Caco-2 (cell line): Measurements from ENCODE around the gene LMX1B. TPM values are rescaled to one million over a fixed set of nuclear protein-coding genes. Genes with fewer than 3 reads are reported as not detected.
A peak's percentile ranks its signal among the peaks of the same experiment; 100 is the strongest.

ENCODE experiments used
- BruUV-seq: library from RNA; stranded (reverse); fragments of 400-500 nt; replicated peaks from 2 replicates; lab custom pipeline; 2021; lab: Mats Ljungman, UMichigan
- CTCF ChIA-PET: fragments of 300-600 bp; sonication (Branson Sonifier 250); formaldehyde crosslinking; loops from one replicate; lab custom pipeline; 2022; ENCODE audit warnings: antibody characterized with exemption; lab: Charles Lee
- POLR2A ChIA-PET: fragments of 300-600 bp; sonication (Branson Sonifier 250); formaldehyde crosslinking; loops from one replicate; lab custom pipeline; 2022; ENCODE audit warnings: antibody characterized with exemption; lab: Charles Lee
- DNase-seq, 2 experiments: peaks; one replicate each; pipeline versions ENCODE4 v3.0.0 to v3.0.0-alpha.2; 2020 to 2022
- H3K27me3 ChIP-seq: replicated peaks from 2 replicates; pipeline ENCODE4 v1.6.0; 2011; ENCODE audit warnings: low read length; ENCODE audit not compliant: control insufficient read depth, insufficient read depth
- H3K36me3 ChIP-seq: 2 replicates; pipeline ENCODE4 v1.5.1; 2011; ENCODE audit warnings: low read length; ENCODE audit not compliant: control insufficient read depth, insufficient read depth
- H3K4me1 ChIP-seq: fragments of 250-450 bp; sonication (Bioruptor Pico); 2 replicates; pipeline ENCODE4 v1.5.1; 2020; ENCODE audit warnings: mild to moderate bottlenecking
- H3K4me3 ChIP-seq: 2 replicates; pipeline ENCODE4 v1.5.1; 2011; ENCODE audit warnings: low read depth, mild to moderate bottlenecking, control low read depth, low read length
- H3K9me3 ChIP-seq: fragments of 250-450 bp; sonication (Bioruptor Pico); 2 replicates; pipeline ENCODE4 v1.5.1; 2020; ENCODE audit warnings: mild to moderate bottlenecking, moderate library complexity
- H3K27ac Mint-ChIP-seq: one replicate; pipeline ENCODE4 v1.8.0; 2022; ENCODE audit warnings: mixed read lengths; ENCODE audit not compliant: unreplicated experiment
- H3K27me3 Mint-ChIP-seq: one replicate; pipeline ENCODE4 v1.8.0; 2022; ENCODE audit warnings: mixed read lengths; ENCODE audit not compliant: insufficient read depth, unreplicated experiment
- H3K36me3 Mint-ChIP-seq: one replicate; pipeline ENCODE4 v1.8.0; 2022; ENCODE audit warnings: mild to moderate bottlenecking, mixed read lengths; ENCODE audit not compliant: insufficient read depth, unreplicated experiment
- H3K4me1 Mint-ChIP-seq: one replicate; pipeline ENCODE4 v1.8.0; 2022; ENCODE audit warnings: low read depth, mixed read lengths; ENCODE audit not compliant: unreplicated experiment
- H3K4me3 Mint-ChIP-seq: one replicate; pipeline ENCODE4 v1.8.0; 2022; ENCODE audit warnings: mild to moderate bottlenecking, moderate library complexity, mixed read lengths; ENCODE audit not compliant: unreplicated experiment
- H3K9me3 Mint-ChIP-seq: one replicate; pipeline ENCODE4 v1.8.0; 2022; ENCODE audit warnings: mixed read lengths; ENCODE audit not compliant: unreplicated experiment
- intact Hi-C: fragments of 100-400 bp; cut with micrococcal nuclease; formaldehyde crosslinking; loops from one replicate; pipeline ENCODE4 v1.10.0; 2022; ENCODE audit not compliant: unreplicated experiment
- total RNA-seq: library from RNA; stranded (reverse); gene quantifications from 2 replicates; pipeline ENCODE4 v1.2.3, GENCODE V29; 2022
- TF ChIP-seq, protein P1 (sequence below), 2 experiments: fragments of 200-600 bp in 1 of 2; IDR thresholded peaks; 1 replicate in 1 of 2; 2 replicates in 1 of 2; pipeline versions ENCODE4 v1.5.1 to v1.8.0; 2011 to 2022; ENCODE audit warnings: antibody characterized with exemption in 1 of 2, control low read depth in 1 of 2, inconsistent platforms in 1 of 2, low read depth in 1 of 2, low read length in 1 of 2, mild to moderate bottlenecking in 1 of 2, moderate library complexity in 1 of 2; ENCODE audit not compliant: insufficient read depth in 1 of 2, severe bottlenecking in 1 of 2, unreplicated experiment in 1 of 2

Gene LMX1B
- total RNA-seq, 1 experiment from 2014 or later, result 17.0 TPM

DNA sequence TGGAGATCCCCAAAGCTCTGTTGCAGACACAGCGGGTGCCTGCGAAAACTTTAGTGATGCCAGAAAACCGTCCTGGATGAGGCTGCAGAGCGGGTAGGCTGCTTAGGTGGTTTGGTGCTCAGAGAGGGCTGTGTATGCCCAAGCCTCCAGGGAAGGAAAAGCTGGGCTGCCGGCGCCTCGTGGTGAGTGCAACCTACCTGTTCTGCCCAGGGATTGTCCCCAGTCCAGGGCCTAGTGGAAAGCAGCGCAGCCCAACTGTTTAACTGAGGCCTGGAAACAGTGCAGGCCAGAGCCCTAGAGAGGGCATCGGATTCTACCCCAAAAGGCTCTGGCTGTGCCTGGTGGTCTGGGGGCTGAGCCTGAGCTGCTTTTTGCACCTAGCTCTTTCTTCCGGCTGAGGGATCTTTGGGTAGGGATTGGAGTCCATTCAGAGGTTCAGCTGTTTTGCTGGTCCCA is 2.8 kb downstream of the LMX1B start:
- TF ChIP-seq, protein P1, sequence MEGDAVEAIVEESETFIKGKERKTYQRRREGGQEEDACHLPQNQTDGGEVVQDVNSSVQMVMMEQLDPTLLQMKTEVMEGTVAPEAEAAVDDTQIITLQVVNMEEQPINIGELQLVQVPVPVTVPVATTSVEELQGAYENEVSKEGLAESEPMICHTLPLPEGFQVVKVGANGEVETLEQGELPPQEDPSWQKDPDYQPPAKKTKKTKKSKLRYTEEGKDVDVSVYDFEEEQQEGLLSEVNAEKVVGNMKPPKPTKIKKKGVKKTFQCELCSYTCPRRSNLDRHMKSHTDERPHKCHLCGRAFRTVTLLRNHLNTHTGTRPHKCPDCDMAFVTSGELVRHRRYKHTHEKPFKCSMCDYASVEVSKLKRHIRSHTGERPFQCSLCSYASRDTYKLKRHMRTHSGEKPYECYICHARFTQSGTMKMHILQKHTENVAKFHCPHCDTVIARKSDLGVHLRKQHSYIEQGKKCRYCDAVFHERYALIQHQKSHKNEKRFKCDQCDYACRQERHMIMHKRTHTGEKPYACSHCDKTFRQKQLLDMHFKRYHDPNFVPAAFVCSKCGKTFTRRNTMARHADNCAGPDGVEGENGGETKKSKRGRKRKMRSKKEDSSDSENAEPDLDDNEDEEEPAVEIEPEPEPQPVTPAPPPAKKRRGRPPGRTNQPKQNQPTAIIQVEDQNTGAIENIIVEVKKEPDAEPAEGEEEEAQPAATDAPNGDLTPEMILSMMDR (IDR thresholded peaks at IDR 0.05; ENCODE audit: insufficient read depth in 1 of 2, low read depth in 1 of 2, low read length in 1 of 2, severe bottlenecking in 1 of 2, unreplicated experiment in 1 of 2), result no peak
- Histone ChIP-seq H3K36me3 (no peaks in the 10 kb centered on the region), H3K4me1 (peaks cover 4% of the 10 kb centered on the region; the same call in 1 of the 2 replicates), H3K4me3 (no peak overlapping the region), H3K27me3 (no peaks in the 10 kb centered on the region), H3K9me3 (no peaks in the 10 kb centered on the region)
- Mint-ChIP-seq H3K9me3 (no peaks in the 10 kb centered on the region), H3K4me3 (peak overlapping the region; percentile 7), H3K27ac (no peak overlapping the region), H3K36me3 (no peaks in the 10 kb centered on the region), H3K4me1 (no peaks in the 10 kb centered on the region), H3K27me3 (no peaks in the 10 kb centered on the region)
- intact Hi-C loops, result no loop called here
- DNase-seq, result no peak
- BruUV-seq, result no TSS peak
- CTCF ChIA-PET, result interaction anchor here (1.5 kb wide), 1 partner anchor 74 kb away, joined by 8 read pairs; no protein-coding TSS in a partner anchor
- POLR2A ChIA-PET, result no interaction called here

GRCh38 chr9:126617003-126617822 is 3.5 kb downstream of the LMX1B start:
- TF ChIP-seq, protein P1 (IDR thresholded peaks at IDR 0.05; ENCODE audit: insufficient read depth in 1 of 2, low read depth in 1 of 2, low read length in 1 of 2, severe bottlenecking in 1 of 2, unreplicated experiment in 1 of 2), result no peak
- BruUV-seq, result TSS peak; percentile 18
- no peak for DNase-seq
- Histone ChIP-seq H3K4me3 (no peak overlapping the region), H3K4me1 (no peaks in the 10 kb centered on the region), H3K36me3 (no peaks in the 10 kb centered on the region), H3K27me3 (no peaks in the 10 kb centered on the region), H3K9me3 (no peaks in the 10 kb centered on the region)
- Mint-ChIP-seq H3K36me3 (no peaks in the 10 kb centered on the region), H3K4me1 (no peaks in the 10 kb centered on the region), H3K4me3 (peak overlapping the region; percentile 7), H3K9me3 (no peaks in the 10 kb centered on the region), H3K27ac (no peak overlapping the region), H3K27me3 (no peaks in the 10 kb centered on the region)
- POLR2A ChIA-PET, result no interaction called here
- CTCF ChIA-PET, result interaction anchor here (1.5 kb wide), 1 partner anchor 73 kb away, joined by 8 read pairs; no protein-coding TSS in a partner anchor
- intact Hi-C loops, result no loop called here

GRCh38 chr9:126617823-126618165 is 4.1 kb downstream of the LMX1B start:
- BruUV-seq, result no TSS peak
- Mint-ChIP-seq H3K4me3 (no peak overlapping the region), H3K27me3 (no peaks in the 10 kb centered on the region), H3K4me1 (no peaks in the 10 kb centered on the region), H3K9me3 (no peaks in the 10 kb centered on the region), H3K36me3 (no peaks in the 10 kb centered on the region), H3K27ac (no peak overlapping the region)
- Histone ChIP-seq H3K4me1 (no peaks in the 10 kb centered on the region), H3K9me3 (no peaks in the 10 kb centered on the region), H3K27me3 (no peaks in the 10 kb centered on the region), H3K4me3 (no peak overlapping the region), H3K36me3 (no peaks in the 10 kb centered on the region)
- DNase-seq, result no peak
- ChIA-PET CTCF (no interaction called here), POLR2A (no interaction called here)
- intact Hi-C loops, result no loop called here
- TF ChIP-seq, protein P1 (IDR thresholded peaks at IDR 0.05; ENCODE audit: insufficient read depth in 1 of 2, low read depth in 1 of 2, low read length in 1 of 2, severe bottlenecking in 1 of 2, unreplicated experiment in 1 of 2), result no peak
